GM19099 (cell line): ENCODE results near the gene EXOC2.

ENCODE experiments used
- POLR2A ChIP-seq: IDR thresholded peaks from 3 replicates; pipeline ENCODE4 v1.6.1; 2011; ENCODE audit warnings: low read depth; ENCODE audit not compliant: insufficient read length; ENCODE audit errors: extremely low read depth

Gene EXOC2

GRCh38 chr6:674956-675355, 18.0 kb downstream of the EXOC2 start:
- TF ChIP-seq POLR2A: no peak

GRCh38 chr6:674406-674805, 18.5 kb downstream of the EXOC2 start:
- TF ChIP-seq POLR2A: no peak

DNA sequence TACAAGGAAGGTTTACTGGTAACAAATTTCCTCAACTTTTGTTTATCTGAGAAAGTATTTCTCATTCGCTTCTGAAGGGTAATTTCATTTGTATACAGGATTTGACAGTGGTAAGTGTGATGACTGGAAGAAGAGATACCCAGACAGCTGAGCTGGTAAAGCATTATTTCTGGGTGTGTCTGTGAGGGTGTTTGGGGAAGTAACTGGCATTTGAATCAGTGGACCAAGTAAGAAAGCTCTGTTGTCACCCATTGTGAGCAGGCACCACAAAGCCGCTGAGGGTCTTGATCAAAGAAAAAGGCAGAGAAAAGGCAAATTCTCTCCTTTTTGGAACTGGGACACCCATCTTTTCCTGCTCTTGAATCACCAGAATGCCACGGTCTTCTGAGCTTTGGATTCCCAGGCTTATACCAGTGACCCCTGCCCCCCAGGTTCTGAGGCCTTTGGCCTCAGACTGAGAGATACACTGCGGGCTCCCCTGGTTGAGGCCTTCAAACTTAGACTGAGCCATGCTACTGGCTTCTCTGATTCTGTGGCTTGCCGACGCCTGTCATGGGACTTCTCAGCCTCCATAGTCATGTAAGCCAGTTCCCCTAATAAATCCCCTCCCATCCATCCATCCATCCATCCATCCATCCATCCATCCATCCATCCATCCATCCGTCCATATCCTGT, 25.5 kb downstream of the EXOC2 start:
- no peak for TF ChIP-seq POLR2A

GRCh38 chr6:665403-666267, 27.3 kb downstream of the EXOC2 start:
- TF ChIP-seq POLR2A: no peak

- no peak for TF ChIP-seq POLR2A
Observed at GRCh38 chr6:659716-660581, 33.0 kb downstream of the EXOC2 start.

DNA sequence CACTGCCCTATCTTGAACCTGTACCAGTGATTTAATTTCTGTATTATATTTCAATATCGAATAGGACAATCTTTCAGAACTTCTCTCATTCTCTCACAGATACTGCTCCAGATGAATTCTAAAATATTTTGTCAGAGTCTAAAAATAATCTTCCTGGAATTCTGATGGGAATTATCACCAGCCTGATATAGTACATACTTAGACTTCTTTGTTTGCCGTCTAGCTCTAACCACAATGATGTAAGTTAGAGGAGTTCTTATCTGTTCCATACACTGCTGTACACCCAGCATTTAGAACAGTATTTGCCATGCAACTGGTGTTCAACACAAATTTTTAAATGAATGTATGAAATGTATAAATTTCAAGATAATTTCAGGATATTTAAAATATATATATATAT, 34.7 kb downstream of the EXOC2 start:
- TF ChIP-seq POLR2A: no peak

GRCh38 chr6:657743-658142, 35.2 kb downstream of the EXOC2 start:
- TF ChIP-seq POLR2A: no peak

- TF ChIP-seq POLR2A: no peak
Observed at GRCh38 chr6:656460-657252, 36.3 kb downstream of the EXOC2 start, which contains the start of gene HUS1B. Gene HUS1B (minus strand): TSS chr6:657100. CDS start chr6:656944, 156 bp downstream.

DNA sequence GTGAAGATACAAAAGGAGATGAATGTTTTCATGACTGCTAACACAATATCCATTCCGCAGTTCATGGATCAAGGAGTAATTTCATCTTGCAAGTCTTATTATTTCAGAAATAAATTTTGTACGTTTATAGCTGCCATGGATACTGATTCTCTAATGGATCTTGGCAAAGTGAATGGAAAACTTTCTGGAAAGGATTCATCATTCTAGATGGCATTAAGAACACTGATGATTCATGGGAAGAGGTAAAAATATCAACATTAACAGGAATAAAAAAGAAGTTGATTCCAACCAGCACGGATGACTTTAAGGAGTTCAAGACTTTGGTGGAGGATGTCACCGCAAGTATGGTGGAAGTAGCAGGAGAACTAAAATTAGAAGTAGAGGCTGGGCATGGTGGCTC, 38.8 kb downstream of the EXOC2 start:
- no peak for TF ChIP-seq POLR2A

DNA sequence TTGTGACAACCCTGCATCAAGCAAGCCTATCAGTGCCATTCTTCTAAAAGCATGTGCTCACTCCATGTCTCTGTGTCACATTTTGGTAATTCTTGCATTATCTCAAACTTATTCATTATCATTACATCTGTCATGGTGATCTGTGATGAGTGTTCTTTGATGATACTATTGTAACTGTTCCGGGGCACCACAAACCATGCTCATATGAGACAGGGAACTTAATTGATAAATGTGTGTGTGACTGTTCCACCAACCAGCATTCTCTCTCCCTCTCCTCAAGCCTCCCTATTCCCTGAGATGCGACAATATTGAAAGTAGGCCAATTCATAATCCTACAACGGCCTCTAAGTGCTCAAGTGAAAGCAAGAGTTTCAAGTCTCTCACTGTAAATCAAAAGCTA, 40.1 kb downstream of the EXOC2 start:
- no peak for TF ChIP-seq POLR2A

DNA sequence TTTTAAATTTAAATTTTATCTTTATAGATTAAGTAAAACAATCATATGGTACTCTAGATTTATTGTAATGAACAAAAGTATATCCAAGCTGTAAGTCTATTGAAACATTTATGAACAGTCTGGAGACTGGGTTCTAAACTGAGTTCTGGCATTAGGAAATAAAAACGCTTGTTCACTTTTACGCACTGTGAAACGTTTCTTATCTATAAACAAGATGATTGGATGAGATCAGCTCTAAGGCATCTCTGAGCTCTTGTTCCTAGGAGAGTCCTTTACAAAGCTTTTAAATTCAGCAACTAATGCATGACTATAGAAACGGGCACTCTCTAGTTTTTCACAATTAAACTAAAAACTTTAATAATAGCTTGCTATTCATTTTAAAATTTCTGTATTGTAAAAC, 42.8 kb downstream of the EXOC2 start:
- no peak for TF ChIP-seq POLR2A

DNA sequence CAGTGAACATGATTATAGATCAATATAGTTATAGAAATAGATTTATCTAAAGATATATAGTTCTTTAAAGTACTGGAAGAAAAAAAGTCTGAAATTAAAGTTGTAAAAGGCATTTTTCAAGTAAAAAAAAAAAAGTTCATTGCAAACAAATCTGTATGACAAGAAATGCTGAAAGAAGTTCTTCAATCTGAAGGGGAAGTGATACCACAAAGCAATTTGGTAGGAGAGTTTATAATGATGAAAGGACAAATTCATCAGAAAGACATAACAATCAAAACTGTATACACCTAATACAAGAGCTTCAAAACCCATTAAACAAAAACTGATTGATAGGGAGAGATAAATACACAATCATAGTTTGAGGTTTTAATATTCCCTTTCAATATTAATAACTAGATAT, 50.1 kb downstream of the EXOC2 start:
- TF ChIP-seq POLR2A: no peak

DNA sequence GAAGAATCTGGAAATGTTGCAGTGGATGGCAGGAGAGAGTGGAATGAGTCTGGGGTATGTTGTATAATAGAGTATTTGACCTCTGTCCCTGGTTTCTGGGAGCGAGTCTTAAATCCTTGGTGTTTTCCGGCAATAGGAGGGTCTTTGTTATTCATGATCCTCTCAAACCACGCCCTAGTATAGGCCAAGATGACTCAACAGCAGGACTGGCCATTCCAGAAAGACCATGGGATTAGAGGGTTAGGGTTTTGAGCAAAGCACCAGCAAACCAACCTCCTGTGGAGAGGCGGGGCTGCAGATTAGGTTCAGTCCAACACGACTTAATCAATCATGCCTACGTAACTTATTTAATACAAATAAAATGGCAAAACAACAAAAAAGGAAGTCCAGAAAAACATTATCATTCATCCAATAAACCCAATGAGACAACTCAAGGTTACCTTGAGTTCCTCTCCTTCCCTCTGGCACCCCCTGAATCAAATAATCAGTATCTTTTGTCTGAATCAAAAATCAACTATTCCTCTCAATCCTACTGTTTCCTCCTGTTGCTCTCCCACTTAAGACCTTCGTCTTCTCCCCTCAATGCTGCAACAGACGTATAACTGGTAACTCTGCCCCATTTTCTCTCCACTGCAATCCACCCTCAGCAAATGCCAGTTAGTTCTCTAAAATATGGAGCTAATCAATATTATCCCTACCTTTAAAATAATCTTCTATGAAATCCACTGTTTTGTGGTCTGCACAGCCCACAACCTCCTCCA, 51.5 kb downstream of the EXOC2 start:
- TF ChIP-seq POLR2A: no peak

- TF ChIP-seq POLR2A: no peak
Observed at GRCh38 chr6:636488-636887, 56.5 kb downstream of the EXOC2 start.
